GM18520 (cell line): ENCODE results near the gene RARS1.

Source experiments
- ATAC-seq: cut with Tn5 transposase; IDR thresholded peaks from one replicate; pipeline ENCODE4 v1.9.1; 2021; ENCODE audit not compliant: unreplicated experiment

RARS1 gene

GRCh38 chr5:168486136-168486879 lies at the start of gene RARS1:
RARS1 (plus strand) TSS chr5:168486471; CDS start chr5:168486499, 28 bp downstream.
- ATAC-seq: peak; percentile 68

DNA sequence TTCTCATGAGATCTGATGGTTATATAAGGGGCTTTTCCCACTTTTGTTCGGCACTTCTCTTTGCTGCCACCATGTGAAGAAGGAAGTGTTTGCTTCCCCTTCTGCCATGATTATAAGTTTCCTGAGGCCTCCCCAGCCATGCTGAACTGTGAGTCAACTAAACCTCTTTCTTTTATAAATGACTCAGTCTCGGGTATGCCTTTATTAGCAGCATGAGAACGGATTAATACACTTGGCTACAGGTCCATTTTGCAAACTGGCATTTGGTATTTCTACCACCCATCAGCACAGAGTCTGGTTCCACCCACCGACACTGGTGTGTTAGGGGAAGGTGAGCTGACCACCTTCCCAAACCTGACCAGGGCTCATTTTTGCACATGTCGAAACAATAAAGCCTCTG lies 47.9 kb upstream of the RARS1 start:
- no peak for ATAC-seq

DNA sequence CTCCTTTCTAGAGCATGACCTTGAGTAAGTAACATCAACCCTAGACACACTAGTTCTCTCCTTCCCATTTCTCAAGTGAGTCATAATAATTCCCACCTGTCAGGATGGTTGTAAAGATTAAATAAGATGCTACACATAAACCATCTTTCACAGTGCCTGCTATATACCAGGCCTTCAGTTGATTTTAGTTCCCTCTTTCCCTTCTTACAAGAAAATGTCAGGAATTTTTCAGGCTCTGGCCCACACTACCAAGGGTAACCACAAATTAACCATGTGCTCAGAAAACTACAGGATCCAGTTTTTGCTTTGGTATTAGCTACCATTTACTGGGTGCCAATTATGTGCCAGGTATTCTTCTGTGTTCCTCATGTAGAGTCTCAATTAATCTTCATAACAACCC lies 42.7 kb upstream of the RARS1 start:
- no peak for ATAC-seq

GRCh38 chr5:168443950-168444700 lies 42.1 kb upstream of the RARS1 start:
- no peak for ATAC-seq

DNA sequence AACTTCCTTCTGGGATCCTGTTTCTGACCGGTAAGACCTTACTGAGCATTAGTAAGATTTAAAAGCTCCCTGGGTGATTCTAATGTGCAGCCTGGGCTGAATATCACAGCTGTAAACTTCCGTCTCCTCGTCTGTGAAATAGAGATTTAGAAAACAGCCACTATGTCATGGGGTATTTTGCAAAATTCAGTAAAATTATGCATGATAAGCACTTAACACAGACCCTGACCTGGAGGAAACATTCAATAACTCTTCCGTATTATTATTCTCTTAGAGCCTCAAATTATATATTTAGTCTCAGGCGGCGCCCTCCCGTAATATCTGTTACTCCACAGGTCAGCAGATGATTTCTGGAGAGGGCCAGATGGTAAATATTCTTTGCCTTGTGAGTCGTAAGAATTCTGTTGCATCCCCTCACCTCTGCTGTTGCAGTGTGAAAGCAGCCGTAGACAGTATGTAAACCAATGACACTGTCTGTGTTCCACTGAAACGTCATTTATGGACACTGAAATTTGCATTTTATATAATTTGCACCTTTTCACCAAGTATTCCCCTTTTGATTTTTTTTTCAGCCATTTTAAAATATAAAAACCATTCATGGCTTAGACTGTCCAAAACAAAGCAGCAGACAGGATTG lies 39.2 kb upstream of the RARS1 start:
- ATAC-seq: no peak

- ATAC-seq: no peak
Measured at GRCh38 chr5:168447808-168448207, 38.5 kb upstream of the RARS1 start.

- no peak for ATAC-seq
Measured at GRCh38 chr5:168449166-168449565, 37.1 kb upstream of the RARS1 start.

DNA sequence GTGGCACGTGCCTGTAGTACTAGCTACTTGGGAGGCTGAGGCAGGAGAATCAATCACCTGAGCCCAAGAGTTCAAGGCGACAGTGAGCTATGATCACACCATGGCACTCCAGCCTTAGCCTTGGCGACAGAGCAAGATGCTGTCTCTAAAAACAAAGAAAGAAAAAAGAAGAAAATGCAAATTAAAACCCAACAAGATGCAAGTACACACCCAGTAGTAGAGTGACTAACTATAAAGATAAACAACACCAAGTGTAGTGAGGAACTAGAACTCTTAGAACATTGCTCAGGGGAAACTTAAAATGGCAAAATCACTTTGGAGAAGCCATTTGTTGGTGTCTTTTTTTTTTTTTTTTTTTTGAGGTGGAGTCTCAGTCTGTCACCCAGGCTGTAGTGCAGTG lies 34.7 kb upstream of the RARS1 start:
- ATAC-seq: no peak

- ATAC-seq: no peak
Measured at GRCh38 chr5:168455201-168455600, 31.1 kb upstream of the RARS1 start.

- ATAC-seq: no peak
Measured at GRCh38 chr5:168457542-168457941, 28.7 kb upstream of the RARS1 start.

GRCh38 chr5:168460606-168461005 lies 25.7 kb upstream of the RARS1 start:
- ATAC-seq: no peak

- ATAC-seq: no peak
Measured at GRCh38 chr5:168463081-168463480, 23.2 kb upstream of the RARS1 start.

GRCh38 chr5:168464214-168464613 lies 22.1 kb upstream of the RARS1 start:
- no peak for ATAC-seq

- ATAC-seq: no peak
Measured at GRCh38 chr5:168464641-168465040, 21.6 kb upstream of the RARS1 start.

- no peak for ATAC-seq
Measured at GRCh38 chr5:168467755-168468330, 18.4 kb upstream of the RARS1 start.

DNA sequence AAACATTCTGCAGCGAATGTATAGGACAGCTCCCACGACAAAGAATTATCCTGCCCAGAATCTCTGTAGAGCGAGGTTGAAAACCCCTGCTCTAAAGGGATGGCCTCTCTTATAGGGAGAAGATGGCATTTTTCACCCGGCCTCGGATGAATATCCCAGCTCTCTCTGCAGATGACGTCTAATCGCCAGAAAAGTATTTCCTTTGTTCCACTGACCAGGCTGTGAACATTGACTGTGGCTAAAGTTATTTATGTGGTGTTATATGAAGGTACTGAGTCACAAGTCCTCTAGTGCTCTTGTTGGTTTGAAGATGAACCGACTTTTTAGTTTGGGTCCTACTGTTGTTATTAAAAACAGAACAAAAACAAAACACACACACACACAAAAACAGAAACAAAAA lies 17.4 kb upstream of the RARS1 start:
- no peak for ATAC-seq

- ATAC-seq: no peak
Measured at GRCh38 chr5:168469816-168470215, 16.5 kb upstream of the RARS1 start.

GRCh38 chr5:168471785-168472184 lies 14.5 kb upstream of the RARS1 start:
- ATAC-seq: no peak

DNA sequence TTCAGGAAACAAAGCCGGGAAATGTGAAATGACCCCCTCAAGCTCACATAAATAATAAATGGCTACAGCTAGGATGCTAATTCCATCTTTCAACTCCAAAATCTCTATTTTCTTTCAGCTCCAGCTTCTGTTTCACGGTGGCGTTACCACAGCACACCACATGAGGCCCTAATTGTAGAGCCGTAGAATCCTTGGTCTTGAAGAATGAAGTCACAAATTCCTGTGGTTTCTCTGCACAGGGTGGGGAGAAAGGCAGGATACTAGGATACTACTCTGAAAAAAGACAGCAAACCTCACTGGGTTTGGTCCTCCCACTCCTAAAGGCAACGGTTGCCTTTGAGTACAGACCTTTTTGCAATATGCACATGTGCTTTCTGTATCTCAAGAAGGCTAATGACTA lies 13.9 kb upstream of the RARS1 start:
- no peak for ATAC-seq

GRCh38 chr5:168474319-168474718 lies 12.0 kb upstream of the RARS1 start:
- no peak for ATAC-seq

GRCh38 chr5:168477060-168477459 lies 9.2 kb upstream of the RARS1 start:
- no peak for ATAC-seq

GRCh38 chr5:168479166-168479565 lies 7.1 kb upstream of the RARS1 start:
- no peak for ATAC-seq
